ENCODE data around the gene VANGL1. TPM values are rescaled to one million over a fixed set of nuclear protein-coding genes. Genes with fewer than 3 reads are reported as not detected.

VANGL1 gene
- total and polyA plus RNA-seq, 2 of the 13 experiments (the other 11 are each of a cell fraction or from before 2014, with no cell fraction given): 5.3 to 9.4 TPM

Small RNA genes lying within 50 kb of the gene (small RNA-seq; reads per million reads assigned to genes)
- 0.65 to 3.2 (median 2.9) reads per million in 3 experiments for gene RF00406 (ENCODE audit: insufficient read depth in 2 of 3, insufficient read length in 3 of 3, low read depth in 2 of 3, low replicate concordance in 1 of 3)
- gene RN7SL420P (ENCODE audit: insufficient read depth in 2 of 3, insufficient read length in 3 of 3, low read depth in 2 of 3, low replicate concordance in 1 of 3): 0 reads per million in 3 experiments

Other genes starting within 250 kb of the VANGL1 start
- gene CASQ2, start 126.7 kb downstream of the VANGL1 start, total RNA-seq (2016; rRNA removed; fragmentation: Illumina TruSeq; extraction: Trizol): not detected in 2 replicates
- 0.05 TPM in 1 of 2 replicates, not detected in the other for gene CASQ2, start 126.7 kb downstream of the VANGL1 start, polyA plus RNA-seq (2011; rRNA removed)
- gene NHLH2, start 199.2 kb downstream of the VANGL1 start, total RNA-seq (2016; rRNA removed; fragmentation: Illumina TruSeq; extraction: Trizol): not detected in 2 replicates
- gene NHLH2, start 199.2 kb downstream of the VANGL1 start, polyA plus RNA-seq (2011; rRNA removed): not detected in 2 replicates